22Rv1 (cell line): Measurements from ENCODE around the gene TRPC1.

Experiments used
- CTCF ChIP-seq: fragments of 450-650 bp; IDR thresholded peaks from 2 replicates; pipeline ENCODE4 v1.5.1; 2017; ENCODE audit warnings: mild to moderate bottlenecking
- ZFX ChIP-seq: fragments of 450-650 bp; IDR thresholded peaks from 2 replicates; pipeline ENCODE4 v1.6.1; 2017; ENCODE audit warnings: antibody characterized with exemption, borderline replicate concordance

- no peak for TF ChIP-seq ZFX
- no peak for TF ChIP-seq CTCF
These were observed 30.5 kb upstream of the TRPC1 start for GRCh38 chr3:142693136-142693853.
